ENCODE data around the gene GRIK5.

Gene GRIK5

DNA sequence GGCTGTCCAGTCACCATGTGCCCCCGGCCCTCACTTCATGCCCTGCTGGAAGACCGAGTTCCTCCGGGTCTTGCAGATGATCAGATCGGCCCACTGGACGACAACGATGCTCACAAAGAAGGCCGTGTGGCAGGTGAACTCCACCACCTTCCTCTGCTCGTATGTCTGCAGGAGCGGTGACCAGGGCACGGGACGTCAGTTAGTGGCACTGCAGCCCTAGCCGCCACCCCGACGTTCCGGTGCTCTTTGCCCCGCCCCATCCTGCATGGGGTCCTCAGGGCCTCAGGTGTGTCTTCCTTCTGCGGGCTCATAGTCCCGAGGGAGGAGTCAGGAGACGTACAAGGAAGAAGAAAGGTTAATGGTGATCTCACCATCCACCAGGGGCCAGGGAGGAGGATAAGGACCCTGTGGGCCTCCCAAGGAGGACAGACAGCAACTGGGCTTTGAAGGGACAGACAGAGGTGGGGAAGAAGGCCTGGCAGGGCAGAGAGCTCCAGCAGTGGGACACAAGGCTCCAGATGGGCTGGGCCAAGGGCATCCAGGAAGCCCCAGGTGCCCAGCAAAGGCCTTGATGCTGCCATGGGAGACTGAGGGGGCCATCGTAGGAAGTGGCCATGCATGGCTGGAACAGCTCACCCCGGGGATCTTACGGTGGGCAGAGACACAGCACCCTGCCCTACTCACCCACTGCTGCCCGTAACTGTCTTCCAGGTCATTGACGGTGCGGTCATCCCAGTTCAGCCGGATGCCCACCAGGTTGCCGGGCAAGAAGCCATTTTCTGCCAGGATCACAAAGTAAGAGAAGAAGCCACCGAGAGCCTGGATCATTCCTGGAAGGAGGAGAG lies 101.0 kb downstream of the GRIK5 start:
- H3K9ac ChIP-seq (ENCODE audit: low read depth in 1 of 2, low read length in 2 of 2): no peak overlapping the region
- no peaks in the 10 kb centered on the region for H3K36me3 ChIP-seq (ENCODE audit: control insufficient read depth in 1 of 2, insufficient read depth in 2 of 2, low read length in 2 of 2)
- no peaks in the 10 kb centered on the region for H3K4me1 ChIP-seq (ENCODE audit: control insufficient read depth in 1 of 2, insufficient read depth in 2 of 2, low read length in 2 of 2)
- no peaks in the 10 kb centered on the region for H3K27me3 ChIP-seq (ENCODE audit: control insufficient read depth in 1 of 2, insufficient read depth in 2 of 2, low read length in 2 of 2)
- H3K9me3 ChIP-seq (ENCODE audit: control insufficient read depth in 1 of 2, low read length in 2 of 2): no peaks in the 10 kb centered on the region
- no peak overlapping the region for H3K4me3 ChIP-seq (ENCODE audit: low read depth in 1 of 2, low read length in 2 of 2)
- no peak overlapping the region for H3K27ac ChIP-seq (ENCODE audit: low read depth, low read length)

DNA sequence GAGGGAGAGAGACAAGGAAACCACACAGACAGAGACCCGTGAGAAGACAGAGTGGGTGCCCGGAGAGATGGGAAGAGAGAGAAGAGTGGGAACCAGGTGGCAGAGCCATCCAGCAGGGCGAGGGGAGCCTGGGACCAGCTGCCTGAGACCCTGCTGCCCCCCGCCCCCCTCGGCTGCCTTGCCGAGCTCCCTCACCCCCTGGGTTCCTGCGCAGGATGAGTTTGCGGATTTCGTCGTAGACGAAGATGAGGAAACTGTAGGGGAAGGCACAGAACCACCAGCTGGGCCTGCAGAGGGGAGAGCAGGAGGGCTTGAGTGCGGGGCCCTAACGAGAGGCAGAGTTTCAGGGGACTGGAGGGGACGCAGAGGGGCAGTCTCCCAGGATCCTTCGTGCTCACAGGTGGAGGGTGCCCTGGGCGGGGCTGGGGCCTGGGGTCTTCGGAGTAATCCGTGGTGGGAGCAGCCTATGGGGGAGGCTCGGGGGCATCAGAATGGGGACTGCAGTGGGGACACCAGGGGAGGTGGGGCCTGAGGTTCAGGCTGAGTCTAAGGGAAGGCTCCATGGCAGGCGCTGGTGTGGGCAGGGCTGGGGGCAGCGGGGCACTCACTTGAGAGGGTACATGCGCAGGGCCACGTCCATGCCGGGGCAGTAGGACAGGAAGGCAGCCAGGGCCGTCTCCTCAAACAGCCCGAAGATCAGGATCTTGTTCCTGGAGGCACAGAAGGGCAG lies 102.8 kb downstream of the GRIK5 start:
- H3K9ac ChIP-seq (ENCODE audit: low read depth in 1 of 2, low read length in 2 of 2): no peak overlapping the region
- no peaks in the 10 kb centered on the region for H3K36me3 ChIP-seq (ENCODE audit: control insufficient read depth in 1 of 2, insufficient read depth in 2 of 2, low read length in 2 of 2)
- H3K4me3 ChIP-seq (ENCODE audit: low read depth in 1 of 2, low read length in 2 of 2): no peak overlapping the region
- no peaks in the 10 kb centered on the region for H3K4me1 ChIP-seq (ENCODE audit: control insufficient read depth in 1 of 2, insufficient read depth in 2 of 2, low read length in 2 of 2)
- H3K9me3 ChIP-seq (ENCODE audit: control insufficient read depth in 1 of 2, low read length in 2 of 2): no peaks in the 10 kb centered on the region
- H3K27me3 ChIP-seq (ENCODE audit: control insufficient read depth in 1 of 2, insufficient read depth in 2 of 2, low read length in 2 of 2): no peaks in the 10 kb centered on the region
- H3K27ac ChIP-seq (ENCODE audit: low read depth, low read length): no peak overlapping the region

DNA sequence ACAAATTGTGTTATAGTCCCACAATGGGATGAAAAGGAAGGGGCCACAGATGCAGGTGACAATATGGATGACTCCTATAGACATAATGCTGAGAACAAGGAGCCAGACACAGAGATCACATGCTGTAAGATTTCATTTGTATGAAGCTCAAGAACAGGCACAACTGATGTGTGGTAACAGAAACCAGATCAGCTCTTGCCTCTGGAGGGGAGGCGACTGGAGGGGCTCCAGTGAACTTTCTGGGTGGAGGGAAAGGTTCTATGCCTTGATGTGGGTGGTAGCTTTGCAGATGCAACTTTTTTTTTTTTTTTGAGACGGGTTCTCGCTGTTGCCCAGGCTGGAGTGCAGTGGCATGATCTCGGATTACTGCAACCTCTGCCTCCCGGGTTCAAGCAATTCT lies 104.9 kb downstream of the GRIK5 start:
- H3K9me3 ChIP-seq (ENCODE audit: control insufficient read depth in 1 of 2, low read length in 2 of 2): no peaks in the 10 kb centered on the region
- H3K4me3 ChIP-seq (ENCODE audit: low read depth in 1 of 2, low read length in 2 of 2): no peak overlapping the region
- no peak overlapping the region for H3K9ac ChIP-seq (ENCODE audit: low read depth in 1 of 2, low read length in 2 of 2)
- no peaks in the 10 kb centered on the region for H3K36me3 ChIP-seq (ENCODE audit: control insufficient read depth in 1 of 2, insufficient read depth in 2 of 2, low read length in 2 of 2)
- H3K27ac ChIP-seq (ENCODE audit: low read depth, low read length): no peak overlapping the region
- H3K4me1 ChIP-seq (ENCODE audit: control insufficient read depth in 1 of 2, insufficient read depth in 2 of 2, low read length in 2 of 2): no peaks in the 10 kb centered on the region
- H3K27me3 ChIP-seq (ENCODE audit: control insufficient read depth in 1 of 2, insufficient read depth in 2 of 2, low read length in 2 of 2): no peaks in the 10 kb centered on the region

DNA sequence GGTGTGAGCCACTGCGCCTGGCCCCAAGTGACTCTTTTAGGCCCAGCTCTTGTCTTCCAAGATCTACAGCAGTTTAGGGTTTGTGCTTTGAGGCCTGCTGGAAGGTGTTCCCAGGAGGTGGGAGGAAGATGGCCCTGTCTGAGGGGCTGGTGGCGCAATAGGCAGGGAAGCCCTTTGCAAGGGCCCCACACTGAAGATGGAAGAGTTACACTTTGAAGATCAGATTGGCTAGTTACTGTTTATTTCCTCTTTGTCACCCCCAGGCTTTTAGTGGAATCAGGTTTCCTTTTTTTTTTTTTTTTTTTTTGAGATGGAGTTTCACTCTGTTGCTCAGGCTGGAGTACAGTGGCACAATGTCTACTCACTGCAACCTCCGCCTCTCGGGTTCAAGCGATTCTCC lies 109.0 kb downstream of the GRIK5 start:
- no peak overlapping the region for H3K27ac ChIP-seq (ENCODE audit: low read depth, low read length)
- H3K27me3 ChIP-seq (ENCODE audit: control insufficient read depth in 1 of 2, insufficient read depth in 2 of 2, low read length in 2 of 2): no peaks in the 10 kb centered on the region
- peaks cover 20 to 29% of the 10 kb centered on the region in 2 donors for H3K4me1 ChIP-seq (ENCODE audit: control insufficient read depth in 1 of 2, insufficient read depth in 2 of 2, low read length in 2 of 2)
- H3K9ac ChIP-seq (ENCODE audit: low read depth in 1 of 2, low read length in 2 of 2): no peak overlapping the region
- H3K36me3 ChIP-seq (ENCODE audit: control insufficient read depth in 1 of 2, insufficient read depth in 2 of 2, low read length in 2 of 2): peaks cover 0 to 3% of the 10 kb centered on the region in 2 donors
- no peak overlapping the region for H3K4me3 ChIP-seq (ENCODE audit: low read depth in 1 of 2, low read length in 2 of 2)
- no peaks in the 10 kb centered on the region for H3K9me3 ChIP-seq (ENCODE audit: control insufficient read depth in 1 of 2, low read length in 2 of 2)

DNA sequence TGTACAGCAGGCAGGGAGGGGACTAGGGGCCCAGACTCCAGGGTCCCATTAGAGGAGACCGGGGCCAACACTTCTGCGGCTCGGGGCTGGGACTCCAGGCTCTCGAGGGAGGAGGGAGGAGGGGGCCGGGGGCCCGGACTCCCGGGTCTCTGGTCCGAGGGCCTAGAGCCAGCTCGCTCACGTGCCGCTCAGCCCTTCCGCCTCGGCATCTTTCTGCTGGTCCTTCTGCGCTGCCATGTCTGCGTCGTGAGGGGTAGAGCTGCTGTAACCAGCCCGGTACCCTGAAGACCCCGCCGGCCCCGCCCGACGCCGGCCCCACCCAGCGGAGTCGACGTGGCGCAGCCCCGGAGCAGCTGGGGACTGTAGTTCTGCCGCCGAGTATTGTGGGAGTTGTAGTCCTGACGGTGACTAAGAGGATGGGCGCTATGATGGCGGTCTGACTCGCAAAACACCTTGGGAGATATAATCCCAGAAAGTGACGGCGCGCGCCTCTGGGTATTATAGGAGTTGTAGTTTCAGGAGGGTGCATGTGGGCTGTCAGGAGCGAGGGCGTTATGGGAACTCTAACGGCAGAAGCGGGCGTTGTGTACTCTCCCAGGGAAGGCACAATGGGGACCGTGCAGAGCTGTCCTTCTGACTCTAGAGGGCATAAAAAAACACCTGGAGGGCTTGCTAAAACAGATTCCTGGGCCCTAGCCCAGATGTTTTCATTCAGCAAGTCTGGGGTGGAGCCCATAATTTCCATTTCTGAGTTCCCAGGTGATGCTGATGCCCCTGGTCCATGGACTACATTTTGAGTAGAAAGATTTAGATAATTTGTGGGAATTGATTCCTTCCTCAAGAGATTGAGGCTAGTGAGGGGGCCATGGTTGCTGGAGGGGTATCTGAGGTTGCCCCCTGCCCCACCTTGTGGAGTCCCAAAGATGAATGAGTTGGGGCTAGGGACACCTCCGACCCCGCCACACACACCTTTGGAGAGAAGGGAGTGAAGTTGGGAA lies 110.7 kb downstream of the GRIK5 start, which contains the start of gene RABAC1:
Gene RABAC1, minus strand, starts transcription at position 266 of the 998 bp plus-strand sequence. Its CDS starts 29 bp downstream, at position 237.
- Histone ChIP-seq H3K4me1 (ENCODE audit: control insufficient read depth in 1 of 2, insufficient read depth in 2 of 2, low read length in 2 of 2) (peaks cover 28 to 34% of the 10 kb centered on the region in 2 donors), H3K27ac (ENCODE audit: low read depth, low read length) (peak within 1 kb of the TSS; percentile 83), H3K27me3 (ENCODE audit: control insufficient read depth in 1 of 2, insufficient read depth in 2 of 2, low read length in 2 of 2) (no peaks in the 10 kb centered on the region), H3K9ac (ENCODE audit: low read depth in 1 of 2, low read length in 2 of 2) (peak within 1 kb of the TSS; percentile 88 to 89), H3K9me3 (ENCODE audit: control insufficient read depth in 1 of 2, low read length in 2 of 2) (no peaks in the 10 kb centered on the region), H3K4me3 (ENCODE audit: low read depth in 1 of 2, low read length in 2 of 2) (peak within 1 kb of the TSS; percentile 80 to 92), H3K36me3 (ENCODE audit: control insufficient read depth in 1 of 2, insufficient read depth in 2 of 2, low read length in 2 of 2) (peaks cover 0 to 6% of the 10 kb centered on the region in 2 donors)

DNA sequence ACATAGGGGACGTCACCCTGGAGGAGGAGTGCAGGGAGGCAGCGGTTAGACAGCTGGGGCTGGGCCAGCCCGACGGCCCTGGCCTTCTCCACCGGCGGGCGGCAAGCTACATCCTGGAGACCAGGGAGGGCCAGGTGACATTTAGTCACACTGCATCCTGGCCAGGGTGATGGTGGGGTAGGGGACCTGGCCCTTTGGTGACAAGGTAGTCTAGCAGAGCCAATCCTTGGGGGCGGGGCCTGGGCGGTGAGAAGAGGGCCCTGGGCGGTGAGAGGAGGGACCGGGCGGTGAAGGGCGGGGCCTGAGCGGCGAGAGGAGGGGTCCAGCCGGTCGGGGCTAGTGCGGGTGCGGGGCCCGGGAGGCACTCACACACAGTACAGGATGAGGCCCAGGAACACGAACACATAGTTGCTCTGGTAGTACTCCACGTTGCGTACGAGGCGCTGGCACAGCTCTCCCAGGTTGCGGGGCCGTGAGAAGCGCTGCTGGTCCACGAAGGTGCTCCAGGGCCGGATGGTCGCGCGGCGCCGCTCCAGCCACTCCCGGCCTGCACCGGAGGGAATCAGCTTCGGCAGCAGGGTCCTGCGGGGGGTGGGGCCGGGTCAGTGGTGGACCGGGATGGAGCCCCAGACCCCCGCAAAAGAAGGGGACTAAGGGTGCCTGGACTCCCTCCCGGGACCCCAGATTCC lies 111.5 kb downstream of the GRIK5 start:
- Histone ChIP-seq H3K27ac (ENCODE audit: low read depth, low read length) (peak overlapping the region; percentile 83), H3K9me3 (ENCODE audit: control insufficient read depth in 1 of 2, low read length in 2 of 2) (no peaks in the 10 kb centered on the region), H3K36me3 (ENCODE audit: control insufficient read depth in 1 of 2, insufficient read depth in 2 of 2, low read length in 2 of 2) (peaks cover 0 to 6% of the 10 kb centered on the region in 2 donors), H3K4me1 (ENCODE audit: control insufficient read depth in 1 of 2, insufficient read depth in 2 of 2, low read length in 2 of 2) (peaks cover 28 to 34% of the 10 kb centered on the region in 2 donors), H3K4me3 (ENCODE audit: low read depth in 1 of 2, low read length in 2 of 2) (peak overlapping the region; percentile 80 to 92), H3K27me3 (ENCODE audit: control insufficient read depth in 1 of 2, insufficient read depth in 2 of 2, low read length in 2 of 2) (no peaks in the 10 kb centered on the region), H3K9ac (ENCODE audit: low read depth in 1 of 2, low read length in 2 of 2) (peak overlapping the region; percentile 88 to 89)

DNA sequence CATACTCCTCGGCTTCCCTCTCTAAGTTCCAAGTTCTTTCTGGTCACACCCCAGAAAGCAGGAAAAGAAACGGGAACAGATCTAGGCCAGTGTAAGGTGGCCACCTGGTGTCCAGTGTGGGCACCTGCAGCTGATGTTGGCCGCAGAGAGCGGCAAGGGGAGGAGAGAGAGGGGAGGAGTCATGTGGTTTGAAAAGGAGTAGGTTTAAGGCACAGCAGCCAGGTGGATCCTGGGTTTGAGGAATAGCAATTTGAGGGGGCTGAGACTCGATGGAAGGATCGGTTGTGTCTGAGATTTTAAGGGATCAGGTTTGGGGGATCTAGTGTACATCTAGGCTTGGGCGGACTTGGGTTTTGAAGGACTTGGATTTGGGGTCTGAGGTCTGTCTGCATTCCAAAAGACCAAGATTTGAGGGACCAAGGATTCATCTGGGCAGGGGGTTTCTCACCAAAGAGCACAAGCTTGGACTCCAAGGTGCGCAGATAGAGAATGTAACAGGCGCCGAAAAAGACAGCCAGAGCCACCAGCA lies 112.1 kb downstream of the GRIK5 start:
- H3K4me3 ChIP-seq (ENCODE audit: low read depth in 1 of 2, low read length in 2 of 2): peak overlapping the region; percentile 80 to 92
- H3K9ac ChIP-seq (ENCODE audit: low read depth in 1 of 2, low read length in 2 of 2): peak overlapping the region; percentile 82 to 89
- no peaks in the 10 kb centered on the region for H3K27me3 ChIP-seq (ENCODE audit: control insufficient read depth in 1 of 2, insufficient read depth in 2 of 2, low read length in 2 of 2)
- H3K9me3 ChIP-seq (ENCODE audit: control insufficient read depth in 1 of 2, low read length in 2 of 2): no peaks in the 10 kb centered on the region
- peaks cover 28 to 34% of the 10 kb centered on the region in 2 donors for H3K4me1 ChIP-seq (ENCODE audit: control insufficient read depth in 1 of 2, insufficient read depth in 2 of 2, low read length in 2 of 2)
- peaks cover 0 to 6% of the 10 kb centered on the region in 2 donors for H3K36me3 ChIP-seq (ENCODE audit: control insufficient read depth in 1 of 2, insufficient read depth in 2 of 2, low read length in 2 of 2)
- peak overlapping the region; percentile 86 for H3K27ac ChIP-seq (ENCODE audit: low read depth, low read length)

DNA sequence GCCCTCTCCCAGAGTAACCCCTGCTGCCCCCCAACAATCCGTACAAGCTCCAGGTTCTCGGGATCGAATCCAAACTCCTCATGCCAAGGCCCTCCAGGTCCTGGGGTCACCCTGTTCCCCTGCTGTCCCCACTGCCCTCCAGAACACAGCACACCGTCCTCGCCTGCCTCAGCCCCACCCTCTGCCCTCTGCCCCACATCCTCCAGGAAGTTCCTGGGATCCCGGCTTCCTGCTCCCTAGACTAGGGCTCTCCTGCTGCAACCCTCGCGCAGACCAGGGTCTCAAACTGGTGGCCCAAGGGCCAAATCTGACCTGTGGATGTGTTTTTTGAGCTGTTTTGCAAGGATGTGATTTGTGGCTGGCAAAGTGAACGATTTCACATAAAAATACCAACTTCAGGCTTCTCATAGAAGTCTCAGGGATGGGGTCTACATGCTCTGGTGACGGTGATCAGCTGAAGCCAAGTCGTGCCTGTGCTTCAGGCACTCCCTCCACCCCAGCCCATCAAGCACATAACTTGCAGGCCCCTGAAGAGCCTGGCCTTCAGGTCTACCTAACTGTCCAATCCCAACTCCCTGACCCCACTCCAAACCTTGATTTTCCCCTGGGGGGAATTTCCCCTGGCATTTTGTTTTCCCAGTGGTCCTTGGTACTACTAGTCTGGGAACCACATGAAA lies 112.7 kb downstream of the GRIK5 start:
- Histone ChIP-seq H3K27ac (ENCODE audit: low read depth, low read length) (peak overlapping the region; percentile 86), H3K4me1 (ENCODE audit: control insufficient read depth in 1 of 2, insufficient read depth in 2 of 2, low read length in 2 of 2) (peaks cover 28 to 34% of the 10 kb centered on the region in 2 donors), H3K9me3 (ENCODE audit: control insufficient read depth in 1 of 2, low read length in 2 of 2) (no peaks in the 10 kb centered on the region), H3K36me3 (ENCODE audit: control insufficient read depth in 1 of 2, insufficient read depth in 2 of 2, low read length in 2 of 2) (peaks cover 0 to 6% of the 10 kb centered on the region in 2 donors), H3K27me3 (ENCODE audit: control insufficient read depth in 1 of 2, insufficient read depth in 2 of 2, low read length in 2 of 2) (no peaks in the 10 kb centered on the region), H3K9ac (ENCODE audit: low read depth in 1 of 2, low read length in 2 of 2) (peak overlapping the region; percentile 48 to 89), H3K4me3 (ENCODE audit: low read depth in 1 of 2, low read length in 2 of 2) (peak overlapping the region; percentile 60 to 68)
